Measurements from ENCODE around the gene MYOM1. TPM values are rescaled to one million over a fixed set of nuclear protein-coding genes. Genes with fewer than 3 reads are reported as not detected.
"Not testable (repeated sequence)": the region's sequence is repeated elsewhere in the genome, so short reads cannot be mapped to it uniquely, and the experiment has no call there.

MYOM1 gene
- total RNA-seq, 2 donors from 2014 or later = 0.52 to 2.0 TPM

GRCh38 chr18:3217948-3218647 is 1.7 kb downstream of the MYOM1 start:
- H3K4me3 Mint-ChIP-seq = no peak overlapping the region
- H3K27me3 Mint-ChIP-seq = no peaks in the 10 kb centered on the region
- ATAC-seq (replicated peaks) = no peak
- H3K36me3 Mint-ChIP-seq (ENCODE audit: low read depth) = no peaks in the 10 kb centered on the region
- peaks cover 6% of the 10 kb centered on the region for H3K4me1 Mint-ChIP-seq
- H3K27ac Mint-ChIP-seq = no peak overlapping the region
- no peaks in the 10 kb centered on the region for H3K9me3 Mint-ChIP-seq

GRCh38 chr18:3216987-3217386 is 2.8 kb downstream of the MYOM1 start:
- no peak overlapping the region for H3K27ac Mint-ChIP-seq
- no peak overlapping the region for H3K4me3 Mint-ChIP-seq
- H3K9me3 Mint-ChIP-seq = no peaks in the 10 kb centered on the region
- H3K36me3 Mint-ChIP-seq (ENCODE audit: low read depth) = no peaks in the 10 kb centered on the region
- ATAC-seq (replicated peaks) = no peak
- peaks cover 6% of the 10 kb centered on the region for H3K4me1 Mint-ChIP-seq
- H3K27me3 Mint-ChIP-seq = no peaks in the 10 kb centered on the region

- no peak overlapping the region for H3K27ac Mint-ChIP-seq
- no peaks in the 10 kb centered on the region for H3K36me3 Mint-ChIP-seq (ENCODE audit: low read depth)
- no peak overlapping the region for H3K4me3 Mint-ChIP-seq
- no peaks in the 10 kb centered on the region for H3K9me3 Mint-ChIP-seq
- ATAC-seq (replicated peaks) = no peak
- peaks cover 6% of the 10 kb centered on the region for H3K4me1 Mint-ChIP-seq
- no peaks in the 10 kb centered on the region for H3K27me3 Mint-ChIP-seq
Measured at GRCh38 chr18:3214855-3215637, 4.7 kb downstream of the MYOM1 start.

- H3K4me1 Mint-ChIP-seq = peaks cover 3% of the 10 kb centered on the region
- H3K36me3 Mint-ChIP-seq (ENCODE audit: low read depth) = no peaks in the 10 kb centered on the region
- H3K4me3 Mint-ChIP-seq = peak overlapping the region; percentile 25
- H3K27ac Mint-ChIP-seq = peak overlapping the region; percentile 8
- no peaks in the 10 kb centered on the region for H3K27me3 Mint-ChIP-seq
- H3K9me3 Mint-ChIP-seq = no peaks in the 10 kb centered on the region
- peak; percentile 54 for ATAC-seq (replicated peaks)
Measured at GRCh38 chr18:3213300-3214059, 6.3 kb downstream of the MYOM1 start.

- Mint-ChIP-seq H3K4me1 (peaks cover 3% of the 10 kb centered on the region), H3K27me3 (no peaks in the 10 kb centered on the region), H3K36me3 (ENCODE audit: low read depth) (no peaks in the 10 kb centered on the region), H3K27ac (peak overlapping the region; percentile 8), H3K9me3 (no peaks in the 10 kb centered on the region), H3K4me3 (no peak overlapping the region)
- no peak for ATAC-seq (replicated peaks)
Measured at GRCh38 chr18:3212657-3213056, 7.1 kb downstream of the MYOM1 start.

GRCh38 chr18:3211236-3211992 is 8.4 kb downstream of the MYOM1 start:
- no peak overlapping the region for H3K4me3 Mint-ChIP-seq
- H3K4me1 Mint-ChIP-seq = peaks cover 3% of the 10 kb centered on the region
- no peaks in the 10 kb centered on the region for H3K36me3 Mint-ChIP-seq (ENCODE audit: low read depth)
- H3K27ac Mint-ChIP-seq = no peak overlapping the region
- H3K9me3 Mint-ChIP-seq = no peaks in the 10 kb centered on the region
- ATAC-seq (replicated peaks) = no peak
- H3K27me3 Mint-ChIP-seq = no peaks in the 10 kb centered on the region

GRCh38 chr18:3209859-3210569 is 9.8 kb downstream of the MYOM1 start:
- Mint-ChIP-seq H3K4me1 (peaks cover 3% of the 10 kb centered on the region), H3K9me3 (peaks cover under 1% of the 10 kb centered on the region), H3K27me3 (no peaks in the 10 kb centered on the region), H3K36me3 (ENCODE audit: low read depth) (no peaks in the 10 kb centered on the region), H3K27ac (peak overlapping the region; percentile 21), H3K4me3 (no peak overlapping the region)
- peak; percentile 88 for ATAC-seq (replicated peaks)

- no peaks in the 10 kb centered on the region for H3K36me3 Mint-ChIP-seq (ENCODE audit: low read depth)
- no peak overlapping the region for H3K27ac Mint-ChIP-seq
- peaks cover 3% of the 10 kb centered on the region for H3K4me1 Mint-ChIP-seq
- no peaks in the 10 kb centered on the region for H3K27me3 Mint-ChIP-seq
- ATAC-seq (replicated peaks) = peak; percentile 72
- no peak overlapping the region for H3K4me3 Mint-ChIP-seq
- H3K9me3 Mint-ChIP-seq = peaks cover 10% of the 10 kb centered on the region
Measured at GRCh38 chr18:3207565-3207964, 12.2 kb downstream of the MYOM1 start.

- Mint-ChIP-seq H3K4me1 (peaks cover 3% of the 10 kb centered on the region), H3K9me3 (peaks cover 10% of the 10 kb centered on the region), H3K4me3 (no peak overlapping the region), H3K36me3 (ENCODE audit: low read depth) (no peaks in the 10 kb centered on the region), H3K27me3 (no peaks in the 10 kb centered on the region), H3K27ac (no peak overlapping the region)
- ATAC-seq (replicated peaks) = no peak
Measured at GRCh38 chr18:3205239-3205638, 14.5 kb downstream of the MYOM1 start.

GRCh38 chr18:3199942-3200645 is 19.7 kb downstream of the MYOM1 start:
- no peak for ATAC-seq (replicated peaks)
- peaks cover 10% of the 10 kb centered on the region for H3K9me3 Mint-ChIP-seq
- no peaks in the 10 kb centered on the region for H3K4me1 Mint-ChIP-seq
- H3K27me3 Mint-ChIP-seq = peaks cover 4% of the 10 kb centered on the region
- H3K27ac Mint-ChIP-seq = no peak overlapping the region
- H3K4me3 Mint-ChIP-seq = no peak overlapping the region
- no peaks in the 10 kb centered on the region for H3K36me3 Mint-ChIP-seq (ENCODE audit: low read depth)

- not testable (repeated sequence) for H3K4me3 Mint-ChIP-seq; H3K36me3 Mint-ChIP-seq (ENCODE audit: low read depth); ATAC-seq (replicated peaks); H3K27ac Mint-ChIP-seq; H3K9me3 Mint-ChIP-seq; H3K27me3 Mint-ChIP-seq; H3K4me1 Mint-ChIP-seq
Measured at GRCh38 chr18:3198260-3198860, 21.4 kb downstream of the MYOM1 start.

- Mint-ChIP-seq H3K27ac (no peak overlapping the region), H3K27me3 (peaks cover 10% of the 10 kb centered on the region), H3K4me1 (no peaks in the 10 kb centered on the region), H3K36me3 (ENCODE audit: low read depth) (no peaks in the 10 kb centered on the region), H3K9me3 (no peaks in the 10 kb centered on the region), H3K4me3 (no peak overlapping the region)
- no peak for ATAC-seq (replicated peaks)
Measured at GRCh38 chr18:3194947-3195612, 24.7 kb downstream of the MYOM1 start.

All from activated T-helper 17 cell treated with anti-CD3 and anti-CD28 coated beads, Interleukin-2, amount 50 U/mL, for 72 hours (primary cell).